NCI-H1436 treated with DMSO at 0.1 percent for 48 hours (cell line): Measurements from ENCODE around the gene CACFD1.

Source experiments
- DNase-seq: peaks from one replicate; lab custom pipeline; 2025; lab: John Stamatoyannopoulos, UW

Gene CACFD1

GRCh38 chr9:133459476-133460404, at the start of gene CACFD1:
TSS of gene CACFD1 (plus strand) at chr9:133459978. CDS start at chr9:133460067, 89 bp downstream.
- peak; percentile 97 for DNase-seq

- DNase-seq: no peak
These were observed 44.6 kb upstream of the CACFD1 start for GRCh38 chr9:133415170-133415569.

- DNase-seq: no peak
These were observed 42.0 kb upstream of the CACFD1 start, which contains the start of gene REXO4 for GRCh38 chr9:133417541-133418461. TSS of gene REXO4 (minus strand) at chr9:133418010. CDS start at chr9:133417844, 166 bp downstream.

GRCh38 chr9:133419005-133419404, 40.8 kb upstream of the CACFD1 start:
- no peak for DNase-seq

GRCh38 chr9:133420392-133420827, 39.4 kb upstream of the CACFD1 start:
- no peak for DNase-seq

- no peak for DNase-seq
These were observed 37.9 kb upstream of the CACFD1 start, which contains the start of gene ADAMTS13 for GRCh38 chr9:133421615-133422542. TSS of gene ADAMTS13 (plus strand) at chr9:133422367. CDS start at chr9:133422444, 77 bp downstream.

- no peak for DNase-seq
These were observed 36.6 kb upstream of the CACFD1 start for GRCh38 chr9:133423216-133423615.

GRCh38 chr9:133424187-133424586, 35.6 kb upstream of the CACFD1 start:
- DNase-seq: no peak

GRCh38 chr9:133425049-133425632, 34.6 kb upstream of the CACFD1 start:
- no peak for DNase-seq

- no peak for DNase-seq
These were observed 33.8 kb upstream of the CACFD1 start for GRCh38 chr9:133426011-133426410.

GRCh38 chr9:133427658-133428348, 32.0 kb upstream of the CACFD1 start:
- no peak for DNase-seq

- no peak for DNase-seq
These were observed 31.1 kb upstream of the CACFD1 start for GRCh38 chr9:133428617-133429101.

- DNase-seq: no peak
These were observed 30.6 kb upstream of the CACFD1 start for GRCh38 chr9:133429214-133429613.

GRCh38 chr9:133429641-133430161, 30.1 kb upstream of the CACFD1 start:
- no peak for DNase-seq

- no peak for DNase-seq
These were observed 29.5 kb upstream of the CACFD1 start for GRCh38 chr9:133430244-133430643.

- DNase-seq: no peak
These were observed 26.4 kb upstream of the CACFD1 start for GRCh38 chr9:133433351-133433843.

- DNase-seq: no peak
These were observed 23.1 kb upstream of the CACFD1 start for GRCh38 chr9:133436681-133437080.

GRCh38 chr9:133437753-133438531, 21.8 kb upstream of the CACFD1 start:
- no peak for DNase-seq

- no peak for DNase-seq
These were observed 20.4 kb upstream of the CACFD1 start for GRCh38 chr9:133439337-133439736.
